Endodermal cell (in vitro differentiated cells): ENCODE measurements around the gene IFNA6. TPM values are rescaled to one million over a fixed set of nuclear protein-coding genes. Genes with fewer than 3 reads are reported as not detected.

Experiments used
- DNase-seq: peaks from one replicate; pipeline ENCODE4 v3.0.0-alpha.2; 2017
- H3K27ac ChIP-seq: 2 replicates; pipeline ENCODE4 v1.5.1; 2013; ENCODE audit warnings: mild to moderate bottlenecking, low read depth, low read length, moderate library complexity
- H3K27me3 ChIP-seq: 2 replicates; pipeline ENCODE4 v1.6.1; 2013; ENCODE audit warnings: mild to moderate bottlenecking, low read length, moderate library complexity; ENCODE audit not compliant: insufficient read depth, control insufficient read depth, poor library complexity, severe bottlenecking
- H3K36me3 ChIP-seq: 2 replicates; pipeline ENCODE4 v1.7.0; 2013; ENCODE audit warnings: mild to moderate bottlenecking, low read length, moderate library complexity; ENCODE audit not compliant: control insufficient read depth, insufficient read depth
- H3K4me1 ChIP-seq: one replicate; pipeline ENCODE4 v1.7.0; 2013; ENCODE audit warnings: low read length; ENCODE audit not compliant: control insufficient read depth, insufficient read depth
- H3K4me3 ChIP-seq: 2 replicates; pipeline ENCODE4 v1.5.1; 2013; ENCODE audit warnings: mild to moderate bottlenecking, low read length, moderate library complexity
- H3K9ac ChIP-seq: 2 replicates; pipeline ENCODE4 v1.6.1; 2013; ENCODE audit warnings: mild to moderate bottlenecking, low read length, moderate library complexity; ENCODE audit not compliant: poor library complexity, severe bottlenecking; ENCODE audit errors: extremely low read depth
- H3K9me3 ChIP-seq: 2 replicates; pipeline ENCODE4 v1.6.1; 2013; ENCODE audit warnings: mild to moderate bottlenecking, low read length, moderate library complexity; ENCODE audit not compliant: control insufficient read depth
- H3K27ac Mint-ChIP-seq: 2 replicates; pipeline ENCODE4 v1.8.0; 2020; ENCODE audit warnings: mixed read lengths
- H3K27me3 Mint-ChIP-seq: 2 replicates; pipeline ENCODE4 v1.8.0; 2021; ENCODE audit warnings: mild to moderate bottlenecking, mixed read lengths; ENCODE audit not compliant: insufficient read depth
- H3K36me3 Mint-ChIP-seq: 2 replicates; pipeline ENCODE4 v1.8.0; 2020; ENCODE audit warnings: low read depth, mixed read lengths
- H3K4me1 Mint-ChIP-seq: 2 replicates; pipeline ENCODE4 v1.8.0; 2020; ENCODE audit warnings: mixed read lengths
- H3K4me3 Mint-ChIP-seq: 2 replicates; pipeline ENCODE4 v1.8.0; 2020; ENCODE audit warnings: mild to moderate bottlenecking, moderate library complexity, mixed read lengths
- H3K9me3 Mint-ChIP-seq: 2 replicates; pipeline ENCODE4 v1.8.0; 2020; ENCODE audit warnings: mild to moderate bottlenecking, mixed read lengths
- CTCF ChIP-seq: fragments of 200-600 bp; sonication (generic); conservative IDR thresholded peaks from 2 replicates; pipeline ENCODE4 v1.5.0; 2021; ENCODE audit warnings: antibody characterized with exemption, mild to moderate bottlenecking
- WGBS, 2 experiments: methylation state at CpG; one replicate each; pipeline versions ENCODE4 v1.1.5 to v1.1.7; 2013; ENCODE audit warnings: missing lambda C conversion rate in 2 of 2, mixed read lengths in 1 of 2; ENCODE audit not compliant: insufficient coverage in 1 of 2, insufficient read length in 1 of 2; 5-methylcytosine and 5-hydroxymethylcytosine counted together
- total RNA-seq, 2 donors: library from RNA; stranded (reverse); fragmentation: NEBNext Ultra II Directional in 1 of 2; extraction: Animal tissue kit (Norgen Biotek cat#: 25700) in 1 of 2; gene quantifications; 2 replicates in 1 of 2; 3 replicates in 1 of 2; pipeline ENCODE4 v1.2.1, GENCODE V29; 2021

Gene IFNA6
- total RNA-seq, 2 donors from 2014 or later: not detected

GRCh38 chr9:21316860-21317259 lies 33.8 kb downstream of the IFNA6 start:
- H3K9me3 Mint-ChIP-seq: peaks cover 2% of the 10 kb centered on the region
- H3K4me3 Mint-ChIP-seq: no peak overlapping the region
- H3K36me3 Mint-ChIP-seq: no peaks in the 10 kb centered on the region
- Histone ChIP-seq H3K27ac (no peak overlapping the region), H3K27me3 (peaks cover 18% of the 10 kb centered on the region), H3K9ac (no peak overlapping the region), H3K4me3 (no peak overlapping the region), H3K4me1 (no peaks in the 10 kb centered on the region), H3K36me3 (no peaks in the 10 kb centered on the region), H3K9me3 (no peaks in the 10 kb centered on the region)
- peaks cover 42% of the 10 kb centered on the region for H3K27me3 Mint-ChIP-seq
- peak; percentile 35 for TF ChIP-seq CTCF
- H3K27ac Mint-ChIP-seq: no peak overlapping the region
- WGBS, 2 experiments: 64 to 85% methylated on average over 3 of the region's 3 CpGs
- no peaks in the 10 kb centered on the region for H3K4me1 Mint-ChIP-seq
- DNase-seq: no peak

DNA sequence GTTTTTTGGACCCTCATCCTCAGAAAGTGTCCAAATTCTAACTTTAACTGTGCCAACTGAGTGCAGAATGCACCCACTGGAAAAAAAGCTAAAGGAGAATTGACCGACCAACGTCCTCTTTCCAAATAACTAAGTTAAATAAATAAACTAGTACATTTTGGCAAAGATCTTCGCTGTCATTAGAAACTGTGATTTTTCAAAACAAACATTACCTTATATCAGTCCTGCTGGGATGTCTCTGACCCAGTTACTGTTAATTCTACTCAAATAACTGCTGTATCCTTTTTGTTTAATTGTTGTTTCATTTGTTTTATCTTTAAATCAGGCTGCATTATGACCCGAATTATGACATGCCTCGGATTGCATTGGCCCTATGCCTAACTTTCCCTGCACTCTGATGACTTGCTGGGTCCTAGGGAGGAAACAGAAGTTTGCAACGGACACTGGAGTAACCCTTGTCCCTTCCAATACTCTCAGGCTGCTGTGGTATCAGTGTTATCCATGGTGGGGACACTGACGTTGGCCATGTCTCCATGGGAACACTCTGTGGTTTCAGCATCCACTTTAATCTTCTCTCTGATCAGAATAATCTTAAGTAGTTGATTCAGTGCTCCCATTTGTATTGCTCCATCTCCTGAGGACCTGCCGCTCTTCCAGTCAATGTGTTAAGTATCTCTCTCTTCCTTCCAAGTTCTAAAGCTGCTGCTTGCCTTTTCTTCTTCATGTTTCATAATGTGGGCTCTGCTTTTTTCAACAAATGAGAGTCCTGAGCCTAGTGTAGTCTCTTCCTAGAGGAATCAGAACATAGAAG lies 34.5 kb downstream of the IFNA6 start:
- H3K27me3 Mint-ChIP-seq: peaks cover 42% of the 10 kb centered on the region
- Histone ChIP-seq H3K4me3 (no peak overlapping the region), H3K27ac (no peak overlapping the region), H3K36me3 (no peaks in the 10 kb centered on the region), H3K4me1 (no peaks in the 10 kb centered on the region), H3K9ac (no peak overlapping the region), H3K27me3 (peaks cover 18% of the 10 kb centered on the region), H3K9me3 (no peaks in the 10 kb centered on the region)
- H3K36me3 Mint-ChIP-seq: no peaks in the 10 kb centered on the region
- no peaks in the 10 kb centered on the region for H3K4me1 Mint-ChIP-seq
- WGBS, 2 experiments: 83 to 91% methylated on average over 6 to 8 of the region's 8 CpGs
- peaks cover 7% of the 10 kb centered on the region for H3K9me3 Mint-ChIP-seq
- no peak overlapping the region for H3K4me3 Mint-ChIP-seq
- no peak for TF ChIP-seq CTCF
- no peak overlapping the region for H3K27ac Mint-ChIP-seq
- DNase-seq: no peak

- 90 to 93% methylated on average over 2 of the region's 2 CpGs for WGBS, 2 experiments
Measured at GRCh38 chr9:21314152-21314551, 36.5 kb downstream of the IFNA6 start.

More at GRCh38 chr9:21314152-21314551, 36.5 kb downstream of the IFNA6 start:
- Histone ChIP-seq H3K36me3 (no peaks in the 10 kb centered on the region), H3K4me3 (no peak overlapping the region), H3K4me1 (no peaks in the 10 kb centered on the region), H3K9ac (no peak overlapping the region), H3K9me3 (no peaks in the 10 kb centered on the region), H3K27me3 (peaks cover 18% of the 10 kb centered on the region), H3K27ac (no peak overlapping the region)
- peaks cover 47% of the 10 kb centered on the region for H3K27me3 Mint-ChIP-seq
- H3K27ac Mint-ChIP-seq: no peak overlapping the region
- H3K9me3 Mint-ChIP-seq: peaks cover 11% of the 10 kb centered on the region
- no peaks in the 10 kb centered on the region for H3K4me1 Mint-ChIP-seq
- DNase-seq: no peak
- H3K36me3 Mint-ChIP-seq: no peaks in the 10 kb centered on the region
- H3K4me3 Mint-ChIP-seq: no peak overlapping the region
- no peak for TF ChIP-seq CTCF
